Tibial artery (tissue), 4 donors: Measurements from ENCODE around the gene PDK2.
A peak's percentile ranks its signal among the peaks of the same experiment; 100 is the strongest.

Experiments used
- DNase-seq, 2 donors: peaks; one replicate each; pipeline ENCODE4 v3.0.0-alpha.2; 2019
- H3K27ac ChIP-seq, 2 donors: fragments of 200-600 bp; sonication (generic) in 1 of 2; 1 replicate in 1 of 2; 2 replicates in 1 of 2; pipeline ENCODE4 v1.5.1; 2018 to 2019; ENCODE audit warnings: mild to moderate bottlenecking in 1 of 2
- H3K27me3 ChIP-seq, 2 donors: fragments of 200-600 bp; sonication (generic) in 1 of 2; one replicate each; pipeline versions ENCODE4 v1.5.1 to v1.6.0; 2016 to 2019
- H3K36me3 ChIP-seq, 3 donors: fragments of 200-600 bp; sonication (generic) in 2 of 3; one replicate each; pipeline ENCODE4 v1.5.1; 2016 to 2019; ENCODE audit warnings: mild to moderate bottlenecking in 2 of 3
- H3K4me1 ChIP-seq, 4 donors: fragments of 200-600 bp; sonication (generic) in 2 of 4; 1 replicate in 3 of 4; 2 replicates in 1 of 4; pipeline ENCODE4 v1.5.1; 2016 to 2019
- H3K4me3 ChIP-seq, 2 donors: fragments of 200-600 bp; sonication (generic) in 1 of 2; 1 replicate in 1 of 2; 2 replicates in 1 of 2; pipeline ENCODE4 v1.5.1; 2018 to 2019; ENCODE audit warnings: mild to moderate bottlenecking in 2 of 2
- H3K9me3 ChIP-seq, 3 donors: fragments of 200-600 bp; sonication (generic) in 1 of 3; one replicate each; pipeline ENCODE4 v1.5.1; 2016 to 2019
- CTCF ChIP-seq, 2 experiments: fragments of 200-600 bp in 1 of 2; fragments of 450-650 bp in 1 of 2; IDR thresholded peaks; one replicate each; pipeline ENCODE4 v1.5.1; 2017 to 2019; ENCODE audit warnings: antibody characterized with exemption in 2 of 2, mild to moderate bottlenecking in 1 of 2, moderate library complexity in 1 of 2
- intact Hi-C: fragments of 100-400 bp; cut with DNase I; formaldehyde crosslinking; loops from one replicate; pipeline ENCODE4 v1.15.0; 2023; ENCODE audit warnings: low total_unique reads

The PDK2 gene

DNA sequence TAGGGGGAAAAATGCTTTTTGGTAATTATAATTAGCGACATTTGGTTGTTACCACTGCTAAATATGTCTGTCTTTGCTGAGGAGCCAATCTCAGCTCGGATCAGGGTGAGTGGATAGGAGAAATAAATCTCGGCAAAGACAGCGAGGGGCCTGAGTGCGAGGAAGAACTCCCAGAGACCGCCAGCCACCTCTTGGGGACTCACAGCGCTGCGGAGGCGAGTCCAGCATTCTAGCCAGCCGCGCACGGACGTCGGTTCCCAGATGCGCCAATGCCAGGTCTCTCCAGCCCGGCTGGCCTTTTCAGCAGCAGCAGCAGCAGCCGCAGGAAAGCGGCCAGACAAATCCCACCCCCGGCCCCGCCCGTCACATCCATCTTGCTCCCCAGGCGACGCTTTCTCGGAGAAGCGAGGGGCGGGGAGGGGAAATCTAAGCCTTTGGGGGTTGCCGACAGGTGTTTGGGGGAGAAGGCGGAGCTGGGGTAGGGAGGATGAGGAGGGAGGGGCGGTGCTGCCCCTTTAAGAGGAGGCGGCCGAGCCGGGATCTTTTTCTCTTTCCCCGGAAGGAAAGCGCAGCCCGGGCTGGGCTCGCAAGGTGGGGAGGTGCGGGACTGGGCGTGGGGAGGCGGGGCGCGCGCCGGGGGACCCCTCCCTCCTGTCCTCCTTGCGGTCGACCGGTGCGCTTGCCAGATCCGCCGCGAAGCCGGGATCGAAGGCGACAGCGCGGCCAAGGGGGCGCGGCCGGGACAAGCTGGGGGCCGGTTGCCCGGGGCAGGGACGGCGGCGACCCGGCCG, 39.5 kb upstream of the PDK2 start, which contains the start of gene ITGA3:
TSS of gene ITGA3 (plus strand) at position 685 of the 791 bp plus-strand sequence. CDS start 330 bp downstream, outside the sequence.
- TF ChIP-seq CTCF (IDR thresholded peaks at IDR 0.05) = no peak
- H3K4me3 ChIP-seq = peak within 1 kb of the TSS; percentile 88 to 95
- intact Hi-C loops = loop anchor here (2.0 kb wide), 1 partner anchor 21 kb away; no protein-coding TSS in a partner anchor
- H3K27me3 ChIP-seq = no peaks in the 10 kb centered on the region
- peak within 1 kb of the TSS; percentile 97 to 99 for H3K27ac ChIP-seq
- H3K4me1 ChIP-seq = peaks cover 0 to 72% (median 51%) of the 10 kb centered on the region in 4 donors
- H3K9me3 ChIP-seq = no peaks in the 10 kb centered on the region
- peak; percentile 67 to 94 for DNase-seq
- H3K36me3 ChIP-seq = no peaks in the 10 kb centered on the region

DNA sequence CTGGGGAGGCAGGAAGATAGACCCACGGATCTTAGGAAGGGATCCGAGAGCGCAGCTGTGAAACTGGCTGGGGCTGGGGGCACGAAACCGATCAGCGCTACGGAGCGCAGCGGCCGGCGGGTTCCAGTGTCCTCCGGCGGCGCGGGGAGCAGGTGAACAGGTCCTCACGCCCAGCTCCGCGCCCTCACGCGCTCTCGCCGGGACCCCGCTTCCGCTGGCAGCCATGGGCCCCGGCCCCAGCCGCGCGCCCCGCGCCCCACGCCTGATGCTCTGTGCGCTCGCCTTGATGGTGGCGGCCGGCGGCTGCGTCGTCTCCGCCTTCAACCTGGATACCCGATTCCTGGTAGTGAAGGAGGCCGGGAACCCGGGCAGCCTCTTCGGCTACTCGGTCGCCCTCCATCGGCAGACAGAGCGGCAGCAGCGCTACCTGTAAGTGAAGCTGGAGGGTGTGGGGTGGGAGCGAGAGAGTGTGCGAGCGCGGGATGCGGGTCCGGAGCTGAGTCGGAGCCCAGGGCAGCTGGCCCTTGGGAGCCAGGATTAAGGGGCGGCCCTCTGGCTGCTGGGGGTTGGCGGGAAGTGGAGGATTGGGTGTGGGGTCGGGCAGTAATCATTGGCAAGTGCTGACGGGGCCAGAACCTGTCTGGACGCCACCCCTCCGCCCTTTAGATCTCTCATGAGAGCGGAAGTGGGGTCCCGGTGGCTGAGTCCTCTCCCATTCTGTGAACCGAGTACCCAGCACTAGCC, 38.8 kb upstream of the PDK2 start:
- peaks cover 0 to 73% (median 56%) of the 10 kb centered on the region in 4 donors for H3K4me1 ChIP-seq

DNA sequence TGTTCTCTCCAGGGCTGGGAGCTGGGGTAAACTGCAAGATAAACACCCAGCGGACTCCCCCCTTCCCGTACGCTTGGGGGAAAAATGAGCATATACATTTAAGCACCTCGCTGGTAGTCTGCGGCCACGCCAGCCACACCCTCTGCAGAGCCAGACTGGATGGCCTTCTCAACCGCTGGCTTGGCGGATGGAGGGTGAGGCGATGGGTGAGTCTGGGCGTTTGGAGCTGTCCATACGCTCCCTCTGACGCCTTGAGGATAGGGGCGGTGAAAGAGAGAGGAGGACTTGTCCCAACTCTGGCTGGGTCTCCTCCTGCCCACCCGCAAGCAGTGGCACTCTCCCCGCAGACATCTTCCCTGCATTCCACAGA, 38.2 kb upstream of the PDK2 start:
- no peak for DNase-seq
- H3K27me3 ChIP-seq = no peaks in the 10 kb centered on the region
- no peak for TF ChIP-seq CTCF (IDR thresholded peaks at IDR 0.05)
- peak overlapping the region; percentile 88 to 95 for H3K4me3 ChIP-seq
- H3K36me3 ChIP-seq = no peaks in the 10 kb centered on the region
- peaks cover 0 to 75% (median 62%) of the 10 kb centered on the region in 4 donors for H3K4me1 ChIP-seq
- intact Hi-C loops = no loop called here
- no peaks in the 10 kb centered on the region for H3K9me3 ChIP-seq
- H3K27ac ChIP-seq = peak overlapping the region; percentile 97 to 99

More for the DNA sequence above, 38.8 kb upstream of the PDK2 start:
- Histone ChIP-seq H3K27me3 (no peaks in the 10 kb centered on the region), H3K4me3 (peak overlapping the region; percentile 88 to 95), H3K36me3 (no peaks in the 10 kb centered on the region), H3K9me3 (no peaks in the 10 kb centered on the region), H3K27ac (peak overlapping the region; percentile 97 to 99)
- peak in 1 of 2 experiments; percentile 30 for TF ChIP-seq CTCF (IDR thresholded peaks at IDR 0.05)
- DNase-seq = peak in 1 of 2 donors; percentile 46
- intact Hi-C loops = no loop called here

DNA sequence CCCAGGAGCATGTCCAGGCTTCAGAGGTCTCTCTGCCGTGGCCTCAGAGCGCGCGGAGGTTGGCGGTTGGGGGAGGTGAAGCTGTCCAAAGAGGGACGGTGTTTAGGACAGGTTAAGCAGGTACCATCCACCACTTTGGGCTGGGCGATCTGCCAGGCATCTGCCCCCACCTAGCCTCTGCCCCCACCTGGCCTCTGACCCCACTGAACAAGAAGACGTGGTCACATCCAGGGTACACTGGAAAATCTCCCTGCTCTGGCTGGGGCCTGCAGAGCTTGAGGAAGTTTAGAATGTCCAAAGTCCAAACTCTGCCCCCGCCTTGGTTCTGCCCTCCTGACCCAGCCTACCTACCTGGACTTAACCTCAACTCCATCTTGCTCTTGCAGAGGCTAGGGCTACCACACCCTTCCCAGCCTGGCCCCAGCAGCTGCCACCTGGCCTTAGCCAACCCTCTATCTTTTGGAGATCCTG, 37.6 kb upstream of the PDK2 start:
- Histone ChIP-seq H3K4me1 (peaks cover 0 to 81% (median 68%) of the 10 kb centered on the region in 4 donors), H3K36me3 (no peaks in the 10 kb centered on the region), H3K27me3 (no peaks in the 10 kb centered on the region), H3K9me3 (no peaks in the 10 kb centered on the region), H3K4me3 (peak overlapping the region; percentile 88 to 95), H3K27ac (peak overlapping the region; percentile 97 to 99)
- DNase-seq = no peak
- no peak for TF ChIP-seq CTCF (IDR thresholded peaks at IDR 0.05)
- intact Hi-C loops = no loop called here

- peaks cover 0 to 81% (median 72%) of the 10 kb centered on the region in 4 donors for H3K4me1 ChIP-seq
- H3K9me3 ChIP-seq = no peaks in the 10 kb centered on the region
- no peaks in the 10 kb centered on the region for H3K27me3 ChIP-seq
- H3K27ac ChIP-seq = peak overlapping the region; percentile 97 to 99
- intact Hi-C loops = no loop called here
- no peaks in the 10 kb centered on the region for H3K36me3 ChIP-seq
- no peak for DNase-seq
- peak overlapping the region; percentile 88 to 95 for H3K4me3 ChIP-seq
- no peak for TF ChIP-seq CTCF (IDR thresholded peaks at IDR 0.05)
These were observed 36.7 kb upstream of the PDK2 start for GRCh38 chr17:50058296-50058953.
